HepG2 (cell line): ENCODE data around the gene TRRAP.

Source experiments
- HNRNPL ChIP-seq: fragments of 200-400 bp; formaldehyde crosslinking; IDR thresholded peaks from 2 replicates; pipeline ENCODE4 v1.6.1; 2017; ENCODE audit warnings: mild to moderate bottlenecking, low read depth, low read length
- ZBTB33 ChIP-seq: sonication (generic); formaldehyde crosslinking; IDR thresholded peaks from 2 replicates; pipeline ENCODE4 v1.4.0; 2020; ENCODE audit warnings: missing genetic modification reagents
- TF ChIP-seq, protein P1 (sequence below): sonication (generic); formaldehyde crosslinking; conservative IDR thresholded peaks from 2 replicates; pipeline ENCODE4 v1.8.1; 2023; ENCODE audit warnings: missing genetic modification reagents

DNA sequence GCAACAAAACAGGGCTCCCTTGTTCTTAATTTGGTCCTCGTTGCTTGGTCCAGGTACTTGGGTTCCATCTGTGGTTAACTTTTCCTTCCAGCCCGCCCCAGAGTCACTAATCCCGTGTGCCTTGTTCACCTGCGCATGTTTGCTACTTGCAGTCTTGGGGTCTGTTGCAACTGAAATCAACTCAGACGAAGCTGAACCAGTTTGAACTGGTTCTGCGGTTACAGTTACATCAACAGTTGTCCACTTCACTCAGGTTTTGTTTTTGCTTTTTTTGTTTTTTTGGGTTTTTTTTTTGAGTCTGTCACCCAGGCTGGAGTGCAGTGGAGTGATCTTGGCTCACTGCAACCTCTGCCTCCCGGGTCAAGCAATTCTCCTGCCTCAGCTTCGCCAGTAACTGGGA, 34.7 kb downstream of the TRRAP start:
- TF ChIP-seq ZBTB33 (CRISPR knock-in tag) (no peak), HNRNPL (no peak)
- TF ChIP-seq, protein P1, sequence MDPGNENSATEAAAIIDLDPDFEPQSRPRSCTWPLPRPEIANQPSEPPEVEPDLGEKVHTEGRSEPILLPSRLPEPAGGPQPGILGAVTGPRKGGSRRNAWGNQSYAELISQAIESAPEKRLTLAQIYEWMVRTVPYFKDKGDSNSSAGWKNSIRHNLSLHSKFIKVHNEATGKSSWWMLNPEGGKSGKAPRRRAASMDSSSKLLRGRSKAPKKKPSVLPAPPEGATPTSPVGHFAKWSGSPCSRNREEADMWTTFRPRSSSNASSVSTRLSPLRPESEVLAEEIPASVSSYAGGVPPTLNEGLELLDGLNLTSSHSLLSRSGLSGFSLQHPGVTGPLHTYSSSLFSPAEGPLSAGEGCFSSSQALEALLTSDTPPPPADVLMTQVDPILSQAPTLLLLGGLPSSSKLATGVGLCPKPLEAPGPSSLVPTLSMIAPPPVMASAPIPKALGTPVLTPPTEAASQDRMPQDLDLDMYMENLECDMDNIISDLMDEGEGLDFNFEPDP (CRISPR knock-in tag): no peak
